ENCODE results near the gene ASGR2.
"Not testable (repeated sequence)": the region's sequence is repeated elsewhere in the genome, so short reads cannot be mapped to it uniquely, and the experiment has no call there.

Gene ASGR2

GRCh38 chr17:7114241-7114874 is at the start of gene ASGR2:
ASGR2 (minus strand) TSS chr17:7114822; CDS start chr17:7114240, 582 bp downstream.
- no peak for FAIRE-seq
- no peak for DNase-seq (ENCODE audit: insufficient read length, low spot score)

- not testable (repeated sequence) for DNase-seq (ENCODE audit: insufficient read length, low spot score); FAIRE-seq
Measured at GRCh38 chr17:7159571-7159970, 44.9 kb upstream of the ASGR2 start.

GRCh38 chr17:7158424-7158823 is 43.8 kb upstream of the ASGR2 start:
- not testable (repeated sequence) for DNase-seq (ENCODE audit: insufficient read length, low spot score); FAIRE-seq

- DNase-seq (ENCODE audit: insufficient read length, low spot score) (no peak), FAIRE-seq (no peak)
Measured at GRCh38 chr17:7156342-7156940, 41.8 kb upstream of the ASGR2 start.

- DNase-seq (ENCODE audit: insufficient read length, low spot score) (no peak), FAIRE-seq (no peak)
Measured at GRCh38 chr17:7147772-7148171, 33.1 kb upstream of the ASGR2 start.

- FAIRE-seq (no peak), DNase-seq (ENCODE audit: insufficient read length, low spot score) (no peak)
Measured at GRCh38 chr17:7146115-7146514, 31.5 kb upstream of the ASGR2 start.

GRCh38 chr17:7144213-7144612 is 29.6 kb upstream of the ASGR2 start:
- no peak for DNase-seq (ENCODE audit: insufficient read length, low spot score)
- FAIRE-seq, result no peak

GRCh38 chr17:7141824-7142223 is 27.2 kb upstream of the ASGR2 start:
- DNase-seq (ENCODE audit: insufficient read length, low spot score) (no peak), FAIRE-seq (no peak)

- FAIRE-seq (no peak), DNase-seq (ENCODE audit: insufficient read length, low spot score) (no peak)
Measured at GRCh38 chr17:7139400-7139799, 24.8 kb upstream of the ASGR2 start.

GRCh38 chr17:7138800-7139381 is 24.3 kb upstream of the ASGR2 start:
- DNase-seq (ENCODE audit: insufficient read length, low spot score) (no peak), FAIRE-seq (no peak)

GRCh38 chr17:7137171-7137943 is 22.7 kb upstream of the ASGR2 start:
- DNase-seq (ENCODE audit: insufficient read length, low spot score) (no peak), FAIRE-seq (no peak)

- DNase-seq (ENCODE audit: insufficient read length, low spot score), result peak; percentile 52
- FAIRE-seq, result peak; percentile 88
Measured at GRCh38 chr17:7136266-7136877, 21.8 kb upstream of the ASGR2 start.

GRCh38 chr17:7133916-7134315 is 19.3 kb upstream of the ASGR2 start:
- no peak for FAIRE-seq
- no peak for DNase-seq (ENCODE audit: insufficient read length, low spot score)

GRCh38 chr17:7133424-7133823 is 18.8 kb upstream of the ASGR2 start:
- FAIRE-seq, result peak; percentile 85

GRCh38 chr17:7132511-7133094 is 18.0 kb upstream of the ASGR2 start:
- FAIRE-seq (peak; percentile 89), DNase-seq (ENCODE audit: insufficient read length, low spot score) (peak; percentile 62)

More at GRCh38 chr17:7133424-7133823, 18.8 kb upstream of the ASGR2 start:
- no peak for DNase-seq (ENCODE audit: insufficient read length, low spot score)

- FAIRE-seq (no peak), DNase-seq (ENCODE audit: insufficient read length, low spot score) (no peak)
Measured at GRCh38 chr17:7131423-7131791, 16.8 kb upstream of the ASGR2 start.

- DNase-seq (ENCODE audit: insufficient read length, low spot score) (no peak), FAIRE-seq (no peak)
Measured at GRCh38 chr17:7130621-7131422, 16.2 kb upstream of the ASGR2 start.

GRCh38 chr17:7129311-7129710 is 14.7 kb upstream of the ASGR2 start:
- DNase-seq (ENCODE audit: insufficient read length, low spot score) (no peak), FAIRE-seq (no peak)

GRCh38 chr17:7128160-7128559 is 13.5 kb upstream of the ASGR2 start:
- no peak for DNase-seq (ENCODE audit: insufficient read length, low spot score)

GRCh38 chr17:7127501-7127900 is 12.9 kb upstream of the ASGR2 start:
- DNase-seq (ENCODE audit: insufficient read length, low spot score); FAIRE-seq: not testable (repeated sequence)

More at GRCh38 chr17:7128160-7128559, 13.5 kb upstream of the ASGR2 start:
- no peak for FAIRE-seq

All from GM19239 (cell line).